HepG2 (cell line): ENCODE measurements around the gene HLA-DOA. TPM values are rescaled to one million over a fixed set of nuclear protein-coding genes. Genes with fewer than 3 reads are reported as not detected.

Experiments
- FOXO4 ChIP-seq: sonication (generic); formaldehyde crosslinking; conservative IDR thresholded peaks from 2 replicates; pipeline ENCODE4 v1.8.1; 2023; ENCODE audit warnings: missing genetic modification reagents
- HNF1A ChIP-seq, 2 experiments: sonication (generic) in 1 of 2; formaldehyde crosslinking in 1 of 2; IDR thresholded peaks; 2 replicates each; pipeline versions ENCODE4 v1.4.0 to v1.6.1; 2016 to 2020; ENCODE audit warnings: borderline replicate concordance in 1 of 2, low read depth in 1 of 2, mild to moderate bottlenecking in 1 of 2, missing genetic modification reagents in 1 of 2
- REST ChIP-seq, 2 experiments: IDR thresholded peaks; 2 replicates each; pipeline ENCODE4 v1.6.1; 2011 to 2012; ENCODE audit warnings: low read length in 2 of 2, borderline replicate concordance in 1 of 2, low read depth in 1 of 2, mild to moderate bottlenecking in 1 of 2, moderate library complexity in 1 of 2
- ZBED4 ChIP-seq: sonication (generic); formaldehyde crosslinking; IDR thresholded peaks from 2 replicates; pipeline ENCODE4 v1.4.0; 2020; ENCODE audit warnings: missing genetic modification reagents, borderline replicate concordance
- ZKSCAN1 ChIP-seq: fragments of 150-350 bp; IDR thresholded peaks from 2 replicates; pipeline ENCODE4 v1.6.1; 2014; ENCODE audit warnings: low read length
- polyA plus RNA-seq, 8 experiments: library from polyadenylated mRNA; depleted of rRNA in 3 of 8; stranded (reverse) in 7 of 8; unstranded in 1 of 8; fragments of >200 nt; fragmentation: Illumina TruSeq in 4 of 8; extraction: Trizol in 4 of 8; gene quantifications; 2 replicates each; pipeline versions ENCODE4 v1.2.1 to v1.2.3, GENCODE V29; 2011 to 2016; ENCODE audit warnings: low read depth in 4 of 8, missing spikeins in 1 of 8, mixed read lengths in 1 of 8; ENCODE audit not compliant: insufficient read depth in 1 of 8
- total RNA-seq, 5 experiments: library from RNA; depleted of rRNA; stranded (reverse); fragments of >200 nt; fragmentation: Illumina TruSeq; extraction: Trizol; gene quantifications; 2 replicates each; pipeline ENCODE4 v1.2.3, GENCODE V29; 2016; ENCODE audit warnings: low read depth in 1 of 5

The HLA-DOA gene
- total and polyA plus RNA-seq, 2 of the 13 experiments (the other 11 are each of a cell fraction or from before 2014, with no cell fraction given) = 0.03 to 0.09 TPM

GRCh38 chr6:32983493-32983848, 25.9 kb downstream of the HLA-DOA start (continued):
- TF ChIP-seq ZBED4 (CRISPR knock-in tag) (no peak), REST (IDR thresholded peaks at IDR 0.05; ENCODE audit: borderline replicate concordance in 1 of 2, low read depth in 1 of 2, low read length in 2 of 2) (no peak), FOXO4 (CRISPR knock-in tag) (no peak), HNF1A (IDR thresholded peaks at IDR 0.05; ENCODE audit: low read depth) (no peak), HNF1A (CRISPR knock-in tag; IDR thresholded peaks at IDR 0.05; ENCODE audit: borderline replicate concordance) (no peak), ZKSCAN1 (no peak)
- TF ChIP-seq, all 625 proteins: peak for 0
